ENCODE measurements around the gene RCAN2. TPM values are rescaled to one million over a fixed set of nuclear protein-coding genes. Genes with fewer than 3 reads are reported as not detected.
A peak's percentile ranks its signal among the peaks of the same experiment; 100 is the strongest.

RCAN2 gene
- total and polyA plus RNA-seq, 8 donors, result 1.7 to 19.0 (median 3.4) TPM

GRCh38 chr6:46274502-46274901, 216.7 kb downstream of the RCAN2 start:
- H3K27ac ChIP-seq, result peak overlapping the region in 2 of 4 donors; percentile 17 to 35
- H3K27me3 ChIP-seq, result no peaks in the 10 kb centered on the region
- intact Hi-C loops (cut with DNase I), result no loop called here
- no peaks in the 10 kb centered on the region for H3K36me3 ChIP-seq
- 42 to 69% methylated on average over 2 of the region's 2 CpGs for WGBS, 2 donors
- ATAC-seq, result peak in 3 of 4 donors; percentile 45 to 62 (median 49)
- no peak for DNase-seq
- peaks cover 14 to 18% (median 15%) of the 10 kb centered on the region in 3 donors for H3K4me1 ChIP-seq
- FAIRE-seq, result no peak
- TF ChIP-seq CTCF (IDR thresholded peaks at IDR 0.05), result no peak
- no peak overlapping the region for H3K4me3 ChIP-seq
- no peaks in the 10 kb centered on the region for H3K9me3 ChIP-seq

GRCh38 chr6:46273911-46274310, 217.3 kb downstream of the RCAN2 start:
- intact Hi-C loops (cut with DNase I), result no loop called here
- peaks cover 14 to 18% (median 15%) of the 10 kb centered on the region in 3 donors for H3K4me1 ChIP-seq
- 7 to 9% methylated on average over 2 of the region's 2 CpGs for WGBS, 2 donors
- DNase-seq (peak in 1 of 6 donors; percentile 25), FAIRE-seq (no peak), ATAC-seq (peak; percentile 48 to 89 (median 82))
- H3K36me3 ChIP-seq, result no peaks in the 10 kb centered on the region
- no peak for TF ChIP-seq CTCF (IDR thresholded peaks at IDR 0.05)
- no peak overlapping the region for H3K4me3 ChIP-seq
- H3K27me3 ChIP-seq, result no peaks in the 10 kb centered on the region
- no peaks in the 10 kb centered on the region for H3K9me3 ChIP-seq
- H3K27ac ChIP-seq, result peak overlapping the region in 1 of 4 donors; percentile 17

GRCh38 chr6:46271728-46272127, 219.5 kb downstream of the RCAN2 start:
- H3K27ac ChIP-seq, result no peak overlapping the region
- H3K27me3 ChIP-seq, result no peaks in the 10 kb centered on the region
- intact Hi-C loops (cut with DNase I), result no loop called here
- H3K36me3 ChIP-seq, result no peaks in the 10 kb centered on the region
- H3K4me3 ChIP-seq, result no peak overlapping the region
- FAIRE-seq (no peak), ATAC-seq (no peak), DNase-seq (no peak)
- TF ChIP-seq CTCF (IDR thresholded peaks at IDR 0.05), result no peak
- H3K9me3 ChIP-seq, result no peaks in the 10 kb centered on the region
- 89 to 90% methylated on average over 3 of the region's 3 CpGs for WGBS, 2 donors
- H3K4me1 ChIP-seq, result peaks cover 14 to 18% (median 15%) of the 10 kb centered on the region in 3 donors

- no peak for TF ChIP-seq CTCF (IDR thresholded peaks at IDR 0.05)
- DNase-seq, result no peak
- FAIRE-seq, result no peak
- Histone ChIP-seq H3K4me3 (no peak overlapping the region), H3K9me3 (no peaks in the 10 kb centered on the region), H3K27ac (no peak overlapping the region), H3K4me1 (peaks cover 14 to 18% (median 15%) of the 10 kb centered on the region in 3 donors), H3K36me3 (no peaks in the 10 kb centered on the region), H3K27me3 (no peaks in the 10 kb centered on the region)
- ATAC-seq, result no peak
- intact Hi-C loops (cut with DNase I), result no loop called here
- WGBS, 2 donors, result 60 to 64% methylated on average over 4 of the region's 4 CpGs
These were observed 220.1 kb downstream of the RCAN2 start for GRCh38 chr6:46271107-46271506.

- DNase-seq (no peak), FAIRE-seq (no peak)
- no peak overlapping the region for H3K4me3 ChIP-seq
These were observed 220.9 kb downstream of the RCAN2 start for GRCh38 chr6:46270336-46270735.

More at GRCh38 chr6:46270336-46270735, 220.9 kb downstream of the RCAN2 start:
- Histone ChIP-seq H3K36me3 (no peaks in the 10 kb centered on the region), H3K27ac (no peak overlapping the region), H3K27me3 (no peaks in the 10 kb centered on the region), H3K4me1 (peaks cover 14 to 18% (median 15%) of the 10 kb centered on the region in 3 donors), H3K9me3 (no peaks in the 10 kb centered on the region)
- 95 to 96% methylated on average over 7 of the region's 7 CpGs for WGBS, 2 donors
- TF ChIP-seq CTCF (IDR thresholded peaks at IDR 0.05), result no peak
- ATAC-seq, result no peak
- intact Hi-C loops (cut with DNase I), result no loop called here

Measured in pancreas (tissue), 10 donors.